ENCODE results near the gene MTMR11. TPM values are rescaled to one million over a fixed set of nuclear protein-coding genes. Genes with fewer than 3 reads are reported as not detected.
A peak's percentile ranks its signal among the peaks of the same experiment; 100 is the strongest.
"Not testable (repeated sequence)": the region's sequence is repeated elsewhere in the genome, so short reads cannot be mapped to it uniquely, and the experiment has no call there.

MTMR11 gene
- total and polyA plus RNA-seq, 9 of the 15 experiments (the other 6 are each of a cell fraction or from before 2014, with no cell fraction given): 0.09 to 1.6 (median 0.51) TPM

- H3K27ac ChIP-seq (ENCODE audit: extremely low read depth, low read depth, low read length): peak overlapping the region; percentile 80
- peaks cover 23 to 39% of the 10 kb centered on the region in 2 experiments for H3K4me1 ChIP-seq (replicated peaks in 1 of 2; ENCODE audit: control insufficient read depth in 2 of 2, insufficient read depth in 2 of 2, low read length in 2 of 2)
- ATAC-seq; H3K79me2 ChIP-seq (ENCODE audit: control insufficient read depth, insufficient read depth, low read length); H3K27me3 ChIP-seq (ENCODE audit: control insufficient read depth in 2 of 2, insufficient read depth in 2 of 2, low read length in 2 of 2); H4K20me1 ChIP-seq (replicated peaks; ENCODE audit: control insufficient read depth, insufficient read depth, low read length); H3K9me1 ChIP-seq (ENCODE audit: control insufficient read depth, insufficient read depth, low read length); H3K36me3 ChIP-seq (ENCODE audit: control insufficient read depth, insufficient read depth, low read length); DNase-seq (ENCODE audit: extremely low read depth in 1 of 4, low spot score in 3 of 4); in situ Hi-C loops (cut with MboI); FAIRE-seq; H3K9me3 ChIP-seq (replicated peaks; ENCODE audit: control insufficient read depth, insufficient read depth, low read depth, low read length); BruUV-seq (replicated peaks); CTCF ChIA-PET (ENCODE audit: low intra/inter-chr PET ratio): not testable (repeated sequence)
- intact Hi-C loops (cut with micrococcal nuclease): loop anchor here (1.0 kb wide), 1 partner anchor 50 kb away; no protein-coding TSS in a partner anchor
- TF ChIP-seq ZNF384 (IDR thresholded peaks at IDR 0.05; ENCODE audit: low read depth, low read length): peak; percentile 80
- TF ChIP-seq CUX1 (CRISPR knock-in tag; IDR thresholded peaks at IDR 0.05): peak; percentile 33; the same call in 1 of the 2 replicates
- H3K4me3 ChIP-seq: peak overlapping the region; percentile 27; the same call in 1 of the 2 replicates
- POLR2A ChIA-PET: interaction anchor here (0.6 to 2.7 kb wide), 4 partner anchors 10 to 96 kb away, joined by 3 to 29 read pairs (median 12); partner anchors contain the start of gene SF3B4
- H2AFZ ChIP-seq (ENCODE audit: low read depth, low read length): peak overlapping the region; percentile 74
- H3K9ac ChIP-seq (ENCODE audit: insufficient read depth in 1 of 2, low read depth in 2 of 2, low read length in 2 of 2): peak overlapping the region; percentile 24 to 52; a peak in 3 of 4 replicates
- H3K4me2 ChIP-seq (ENCODE audit: insufficient read depth, low read length): peak overlapping the region; percentile 76
- WGBS (ENCODE audit: insufficient coverage, low coverage, missing lambda C conversion rate): 4% methylated on average over 5 of the region's 13 CpGs
Measured at GRCh38 chr1:149938668-149939003, 2.0 kb upstream of the MTMR11 start.

All from K562 (cell line).